ENCODE results near the gene GRIN2A. TPM values are rescaled to one million over a fixed set of nuclear protein-coding genes. Genes with fewer than 3 reads are reported as not detected.

The GRIN2A gene
- total and polyA plus RNA-seq, 8 donors, result 0.06 to 9.8 (median 0.86) TPM

DNA sequence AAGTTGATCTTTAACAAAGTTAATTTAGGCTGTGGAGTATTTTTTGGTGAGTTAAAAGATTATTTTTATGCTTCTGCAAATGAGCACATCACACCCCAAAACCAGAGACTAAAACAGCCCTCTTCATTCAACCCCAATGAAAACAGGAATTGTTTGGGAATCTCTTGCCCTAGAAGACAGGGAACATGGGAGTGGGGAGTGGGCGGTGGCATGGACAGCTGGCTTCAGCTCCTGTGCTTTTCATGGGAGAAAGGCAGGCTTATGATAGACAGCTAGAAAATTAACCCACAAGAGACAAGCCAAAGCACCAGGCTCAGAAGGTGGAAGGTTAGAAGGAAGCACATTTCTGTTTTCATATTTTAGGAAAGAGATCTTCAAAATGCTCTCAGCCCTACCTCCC is 19.2 kb downstream of the GRIN2A start:
- WGBS, 5 donors, result 36 to 62% (median 52%) methylated on average over 1 of the region's 1 CpG
- H3K27me3 ChIP-seq, result no peaks in the 10 kb centered on the region

DNA sequence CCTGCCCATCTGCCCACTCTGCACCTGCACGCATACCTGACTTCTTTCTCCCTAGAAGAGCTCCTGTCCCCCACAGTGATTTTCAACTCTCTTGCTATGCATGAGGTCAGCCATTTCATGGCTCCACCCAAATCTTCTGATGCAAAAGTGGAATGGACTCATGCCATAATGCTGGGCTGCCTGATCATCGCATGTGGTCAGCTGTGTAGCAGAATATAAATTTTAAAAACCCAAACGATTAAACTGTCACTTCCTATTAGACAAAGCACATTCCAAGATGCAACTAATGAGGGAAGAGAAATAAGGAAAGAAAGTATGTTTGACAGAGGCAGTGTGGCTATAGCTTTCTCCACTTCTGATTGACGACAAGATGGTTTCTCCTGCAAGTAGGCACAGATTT is 26.1 kb downstream of the GRIN2A start:
- TF ChIP-seq POLR2A (IDR thresholded peaks at IDR 0.05) (no peak), POLR2AphosphoS5 (IDR thresholded peaks at IDR 0.05) (no peak), EP300 (IDR thresholded peaks at IDR 0.05) (no peak)
- TF ChIP-seq, protein P1, sequence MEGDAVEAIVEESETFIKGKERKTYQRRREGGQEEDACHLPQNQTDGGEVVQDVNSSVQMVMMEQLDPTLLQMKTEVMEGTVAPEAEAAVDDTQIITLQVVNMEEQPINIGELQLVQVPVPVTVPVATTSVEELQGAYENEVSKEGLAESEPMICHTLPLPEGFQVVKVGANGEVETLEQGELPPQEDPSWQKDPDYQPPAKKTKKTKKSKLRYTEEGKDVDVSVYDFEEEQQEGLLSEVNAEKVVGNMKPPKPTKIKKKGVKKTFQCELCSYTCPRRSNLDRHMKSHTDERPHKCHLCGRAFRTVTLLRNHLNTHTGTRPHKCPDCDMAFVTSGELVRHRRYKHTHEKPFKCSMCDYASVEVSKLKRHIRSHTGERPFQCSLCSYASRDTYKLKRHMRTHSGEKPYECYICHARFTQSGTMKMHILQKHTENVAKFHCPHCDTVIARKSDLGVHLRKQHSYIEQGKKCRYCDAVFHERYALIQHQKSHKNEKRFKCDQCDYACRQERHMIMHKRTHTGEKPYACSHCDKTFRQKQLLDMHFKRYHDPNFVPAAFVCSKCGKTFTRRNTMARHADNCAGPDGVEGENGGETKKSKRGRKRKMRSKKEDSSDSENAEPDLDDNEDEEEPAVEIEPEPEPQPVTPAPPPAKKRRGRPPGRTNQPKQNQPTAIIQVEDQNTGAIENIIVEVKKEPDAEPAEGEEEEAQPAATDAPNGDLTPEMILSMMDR (IDR thresholded peaks at IDR 0.05), result no peak

More for the DNA sequence above, 19.2 kb downstream of the GRIN2A start:
- Histone ChIP-seq H3K9me3 (peaks cover 0 to 4% (median 0%) of the 10 kb centered on the region in 4 donors), H3K4me3 (no peak overlapping the region), H3K4me1 (peaks cover 0 to 8% (median 3%) of the 10 kb centered on the region in 4 donors), H3K27ac (no peak overlapping the region), H3K36me3 (no peaks in the 10 kb centered on the region)
- no peak for DNase-seq
- intact Hi-C loops (cut with DNase I; ENCODE audit: low total_unique reads), result no loop called here
- TF ChIP-seq POLR2AphosphoS5 (IDR thresholded peaks at IDR 0.05) (no peak), EP300 (IDR thresholded peaks at IDR 0.05) (no peak), POLR2A (IDR thresholded peaks at IDR 0.05) (no peak)
- TF ChIP-seq, protein P1 (IDR thresholded peaks at IDR 0.05), result no peak

DNA sequence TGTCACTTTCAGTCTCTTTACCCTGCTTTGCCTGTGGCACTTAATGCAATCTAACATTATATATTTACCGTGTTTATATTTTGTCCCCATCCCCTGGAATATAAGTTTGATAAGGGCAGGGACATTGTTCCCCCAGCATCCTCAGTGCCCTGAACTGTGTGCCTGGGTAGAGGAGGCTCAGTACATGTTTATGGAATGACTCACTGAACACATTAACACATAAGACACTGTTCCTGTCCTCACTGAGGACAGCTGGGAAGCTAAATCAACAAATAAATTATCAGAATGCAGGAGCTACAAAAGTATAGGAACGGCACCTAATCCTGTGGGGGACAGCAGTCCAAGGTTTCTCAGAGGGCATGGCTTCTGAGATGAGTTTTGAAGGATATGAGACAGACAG is 27.8 kb downstream of the GRIN2A start:
- H3K4me1 ChIP-seq, result no peaks in the 10 kb centered on the region
- no peaks in the 10 kb centered on the region for H3K9me3 ChIP-seq
- H3K27ac ChIP-seq, result no peak overlapping the region
- TF ChIP-seq POLR2AphosphoS5 (IDR thresholded peaks at IDR 0.05) (no peak), POLR2A (IDR thresholded peaks at IDR 0.05) (no peak), EP300 (IDR thresholded peaks at IDR 0.05) (no peak)
- TF ChIP-seq, protein P1 (IDR thresholded peaks at IDR 0.05), result no peak
- WGBS, 5 donors, result 52 to 57% (median 53%) methylated on average over 2 of the region's 2 CpGs
- H3K36me3 ChIP-seq, result no peaks in the 10 kb centered on the region
- H3K4me3 ChIP-seq, result no peak overlapping the region
- no peaks in the 10 kb centered on the region for H3K27me3 ChIP-seq
- DNase-seq, result no peak
- intact Hi-C loops (cut with DNase I; ENCODE audit: low total_unique reads), result no loop called here

More for the DNA sequence above, 26.1 kb downstream of the GRIN2A start:
- no peak overlapping the region for H3K27ac ChIP-seq
- intact Hi-C loops (cut with DNase I; ENCODE audit: low total_unique reads), result no loop called here
- H3K27me3 ChIP-seq, result no peaks in the 10 kb centered on the region
- H3K36me3 ChIP-seq, result no peaks in the 10 kb centered on the region
- no peak for DNase-seq
- no peak overlapping the region for H3K4me3 ChIP-seq
- no peaks in the 10 kb centered on the region for H3K9me3 ChIP-seq
- no peaks in the 10 kb centered on the region for H3K4me1 ChIP-seq
- WGBS, 5 donors, result 87 to 94% (median 90%) methylated on average over 4 of the region's 4 CpGs

DNA sequence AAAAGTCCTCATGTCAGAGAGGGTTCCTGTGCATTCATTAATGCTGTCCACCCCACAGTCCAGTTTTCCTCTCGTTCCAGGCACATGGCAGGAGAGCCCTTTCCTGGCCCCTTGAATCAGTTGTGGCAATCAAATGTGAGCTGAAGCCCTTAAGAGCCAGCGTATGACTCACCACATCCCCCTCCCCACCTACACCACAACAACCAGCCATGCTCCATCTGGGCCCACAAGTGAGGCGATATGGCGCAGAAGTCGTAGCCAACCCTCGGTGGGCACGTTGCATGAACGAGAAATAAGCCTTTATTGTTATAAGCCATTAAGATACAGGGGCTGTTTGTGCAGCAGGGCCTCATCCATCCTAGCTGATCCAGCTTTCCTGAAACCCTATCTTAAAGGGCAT is 28.2 kb downstream of the GRIN2A start:
- Histone ChIP-seq H3K9me3 (no peaks in the 10 kb centered on the region), H3K27ac (no peak overlapping the region), H3K4me3 (no peak overlapping the region), H3K4me1 (no peaks in the 10 kb centered on the region), H3K36me3 (no peaks in the 10 kb centered on the region), H3K27me3 (no peaks in the 10 kb centered on the region)
- intact Hi-C loops (cut with DNase I; ENCODE audit: low total_unique reads), result no loop called here
- DNase-seq, result no peak
- TF ChIP-seq EP300 (IDR thresholded peaks at IDR 0.05), result no peak
- WGBS, 5 donors, result 81 to 88% (median 86%) methylated on average over 7 to 8 of the region's 8 CpGs

DNA sequence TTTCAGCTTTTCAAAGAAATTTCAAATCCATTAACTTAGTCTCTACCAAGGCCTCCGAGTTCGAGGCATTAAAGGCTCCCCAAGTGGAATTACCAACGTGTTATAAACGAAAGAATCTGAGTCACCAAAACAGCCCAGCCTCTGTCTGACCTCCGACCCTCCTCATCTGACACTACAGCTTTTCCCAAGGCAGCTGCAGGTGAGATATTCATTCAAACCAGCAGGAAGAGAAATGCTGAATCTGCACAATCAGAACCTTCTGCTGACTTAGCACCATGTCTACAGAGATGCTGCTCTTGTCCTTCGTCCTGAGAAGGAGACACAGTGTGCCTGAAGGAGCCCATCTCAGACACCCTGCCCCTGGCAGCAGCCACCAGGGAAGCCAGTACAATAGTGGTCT is 30.5 kb downstream of the GRIN2A start:
- Histone ChIP-seq H3K9me3 (no peaks in the 10 kb centered on the region), H3K4me1 (no peaks in the 10 kb centered on the region), H3K27ac (no peak overlapping the region), H3K36me3 (no peaks in the 10 kb centered on the region), H3K27me3 (no peaks in the 10 kb centered on the region), H3K4me3 (no peak overlapping the region)
- DNase-seq, result no peak
- intact Hi-C loops (cut with DNase I; ENCODE audit: low total_unique reads), result no loop called here
- no peak for TF ChIP-seq EP300 (IDR thresholded peaks at IDR 0.05)
- TF ChIP-seq, protein P1 (IDR thresholded peaks at IDR 0.05), result no peak
- no peak for TF ChIP-seq POLR2A (IDR thresholded peaks at IDR 0.05)
- TF ChIP-seq POLR2AphosphoS5 (IDR thresholded peaks at IDR 0.05), result no peak
- WGBS, 5 donors, result 66 to 78% (median 72%) methylated on average over 6 of the region's 6 CpGs
